H1 (cell line): ENCODE measurements around the gene CTDP1. TPM values are rescaled to one million over a fixed set of nuclear protein-coding genes. Genes with fewer than 3 reads are reported as not detected.

ENCODE experiments used
- CTCF ChIA-PET: fragments of 300-600 bp; sonication (Branson Sonifier 250); formaldehyde crosslinking; loops from one replicate; lab custom pipeline; 2021; ENCODE audit not compliant: partially characterized antibody; lab: Charles Lee
- POLR2A ChIA-PET: fragments of 300-600 bp; sonication (Branson Sonifier 250); formaldehyde crosslinking; loops from one replicate; lab custom pipeline; 2021; ENCODE audit warnings: inconsistent platforms; ENCODE audit not compliant: partially characterized antibody; lab: Charles Lee
- DNase-seq, 2 experiments: peaks; one replicate each; pipeline versions ENCODE4 v3.0.0 to v3.0.0-alpha.2; 2010 to 2022; ENCODE audit warnings: low spot score in 2 of 2, low read depth in 1 of 2, mixed read lengths in 1 of 2
- FAIRE-seq: peaks from 2 replicates; lab custom pipeline; 2011; peaks lifted over from hg19 to GRCh38; lab: Jason Lieb, UNC
- H2AFZ ChIP-seq: 2 replicates; pipeline ENCODE4 v1.8.1; 2012; ENCODE audit warnings: low read length, inconsistent platforms
- H2AK5ac ChIP-seq: 2 replicates; pipeline ENCODE4 v1.6.1; 2013; ENCODE audit warnings: low read depth, low read length
- H2BK120ac ChIP-seq: replicated peaks from 2 replicates; pipeline ENCODE3; 2013; ENCODE audit warnings: low read depth, low read length, inconsistent platforms
- H2BK12ac ChIP-seq: 2 replicates; pipeline ENCODE4 v1.6.1; 2013; ENCODE audit warnings: low read depth, low read length
- H2BK15ac ChIP-seq: 2 replicates; pipeline ENCODE4 v1.6.1; 2013; ENCODE audit warnings: low read length
- H2BK20ac ChIP-seq: 2 replicates; pipeline ENCODE4 v1.6.1; 2013; ENCODE audit warnings: low read length
- H2BK5ac ChIP-seq: 2 replicates; pipeline ENCODE4 v1.6.1; 2013; ENCODE audit warnings: low read depth, low read length
- H3K14ac ChIP-seq: 2 replicates; pipeline ENCODE4 v1.6.1; 2013; ENCODE audit warnings: inconsistent platforms; ENCODE audit not compliant: insufficient read length
- H3K18ac ChIP-seq: 2 replicates; pipeline ENCODE4 v1.6.1; 2013; ENCODE audit warnings: low read length; ENCODE audit errors: extremely low read depth
- H3K23ac ChIP-seq: 2 replicates; pipeline ENCODE4 v1.6.1; 2013; ENCODE audit warnings: inconsistent platforms; ENCODE audit not compliant: insufficient read length
- H3K23me2 ChIP-seq: 2 replicates; pipeline ENCODE4 v1.6.1; 2013; ENCODE audit warnings: low read depth, low read length
- H3K27ac ChIP-seq: 2 replicates; pipeline ENCODE4 v1.6.1; 2011; ENCODE audit warnings: low read depth, low read length, inconsistent platforms
- H3K27me3 ChIP-seq, 4 experiments: replicated peaks in 1 of 4; 1 replicate in 1 of 4; 2 replicates in 3 of 4; pipeline versions ENCODE4 v1.6.1 to v1.8.1; 2011 to 2013; ENCODE audit warnings: low read length in 3 of 4, mild to moderate bottlenecking in 3 of 4, inconsistent platforms in 2 of 4, mixed read lengths in 2 of 4, moderate library complexity in 1 of 4; ENCODE audit not compliant: control insufficient read depth in 3 of 4, insufficient read depth in 3 of 4; ENCODE audit errors: extremely low read depth in 1 of 4
- H3K36me3 ChIP-seq, 4 experiments: 2 replicates each; pipeline versions ENCODE4 v1.6.1 to v1.8.1; 2011 to 2013; ENCODE audit warnings: mild to moderate bottlenecking in 4 of 4, low read length in 3 of 4, moderate library complexity in 2 of 4, control low read depth in 1 of 4, inconsistent platforms in 1 of 4; ENCODE audit not compliant: insufficient read depth in 4 of 4, control insufficient read depth in 2 of 4
- H3K4ac ChIP-seq: replicated peaks from 2 replicates; pipeline ENCODE3; 2013; ENCODE audit warnings: low read length, low read depth, mixed read lengths, inconsistent platforms; ENCODE audit not compliant: insufficient read length
- H3K4me1 ChIP-seq, 4 experiments: replicated peaks in 1 of 4; 1 replicate in 1 of 4; 2 replicates in 3 of 4; pipeline versions ENCODE4 v1.6.1 to v1.8.1; 2011 to 2013; ENCODE audit warnings: low read length in 3 of 4, inconsistent platforms in 2 of 4, mixed read lengths in 1 of 4; ENCODE audit not compliant: insufficient read depth in 4 of 4, control insufficient read depth in 3 of 4
- H3K4me2 ChIP-seq, 2 experiments: 2 replicates each; pipeline versions ENCODE4 v1.6.1 to v1.8.1; 2011 to 2013; ENCODE audit warnings: low read depth in 2 of 2, low read length in 2 of 2, control low read depth in 1 of 2, inconsistent platforms in 1 of 2, mild to moderate bottlenecking in 1 of 2; ENCODE audit not compliant: insufficient read depth in 1 of 2
- H3K4me3 ChIP-seq, 4 experiments: fragments of 200-600, 300-600 bp in 1 of 4; sonication (generic), shearing (Covaris generic), sonication (Bioruptor Twin) in 1 of 4; 2 replicates each; pipeline versions ENCODE4 v1.5.1 to v1.8.1; 2011 to 2016; ENCODE audit warnings: low read length in 4 of 4, low read depth in 3 of 4, control low read depth in 2 of 4, inconsistent platforms in 2 of 4, mild to moderate bottlenecking in 2 of 4, mixed read lengths in 1 of 4, moderate library complexity in 1 of 4; ENCODE audit not compliant: insufficient read depth in 2 of 4; ENCODE audit errors: extremely low read depth in 1 of 4
- H3K56ac ChIP-seq: replicated peaks from 2 replicates; pipeline ENCODE3; 2013; ENCODE audit warnings: low read depth, mild to moderate bottlenecking, mixed read lengths, low read length, inconsistent platforms; ENCODE audit not compliant: insufficient read length
- H3K79me1 ChIP-seq: 2 replicates; pipeline ENCODE4 v1.6.1; 2013; ENCODE audit warnings: low read depth, low read length, control low read depth
- H3K79me2 ChIP-seq, 2 experiments: 2 replicates each; pipeline versions ENCODE4 v1.6.1 to v1.8.1; 2012 to 2013; ENCODE audit warnings: low read length in 2 of 2, mild to moderate bottlenecking in 2 of 2, inconsistent platforms in 1 of 2; ENCODE audit not compliant: insufficient read depth in 2 of 2, control insufficient read depth in 1 of 2
- H3K9ac ChIP-seq, 4 experiments: replicated peaks in 1 of 4; 1 replicate in 1 of 4; 2 replicates in 3 of 4; pipeline versions ENCODE4 v1.6.1 to v1.8.1; 2011 to 2013; ENCODE audit warnings: low read depth in 3 of 4, low read length in 3 of 4, control low read depth in 2 of 4, mild to moderate bottlenecking in 2 of 4, moderate library complexity in 2 of 4, inconsistent platforms in 1 of 4; ENCODE audit errors: extremely low read depth in 1 of 4
- H3K9me3 ChIP-seq, 2 experiments: 2 replicates each; pipeline versions ENCODE4 v1.6.1 to v1.8.1; 2012 to 2013; ENCODE audit warnings: mild to moderate bottlenecking in 2 of 2, moderate library complexity in 2 of 2, control low read depth in 1 of 2, inconsistent platforms in 1 of 2, low read depth in 1 of 2, low read length in 1 of 2, mixed read lengths in 1 of 2; ENCODE audit not compliant: insufficient read depth in 2 of 2
- H4K20me1 ChIP-seq, 2 experiments: replicated peaks in 1 of 2; 2 replicates each; pipeline versions ENCODE3 to v1.8.1; 2011 to 2013; ENCODE audit warnings: inconsistent platforms in 2 of 2, low read length in 2 of 2, mild to moderate bottlenecking in 1 of 2; ENCODE audit not compliant: insufficient read depth in 2 of 2, control insufficient read depth in 1 of 2
- H4K5ac ChIP-seq: 2 replicates; pipeline ENCODE4 v1.6.1; 2013; ENCODE audit warnings: low read length, low read depth, mixed read lengths, inconsistent platforms; ENCODE audit not compliant: insufficient read length
- H4K8ac ChIP-seq: 2 replicates; pipeline ENCODE4 v1.8.0; 2013; ENCODE audit warnings: mild to moderate bottlenecking, moderate library complexity, low read length, inconsistent platforms; ENCODE audit not compliant: insufficient read depth; ENCODE audit errors: extremely low read depth
- H4K91ac ChIP-seq: replicated peaks from 2 replicates; pipeline ENCODE3; 2013; ENCODE audit warnings: low read length, mixed read lengths, inconsistent platforms; ENCODE audit not compliant: insufficient read length
- CTBP2 ChIP-seq: IDR thresholded peaks from 2 replicates; pipeline ENCODE4 v1.7.0; 2011; ENCODE audit warnings: borderline replicate concordance, mild to moderate bottlenecking, moderate library complexity, mixed read lengths, low read length; ENCODE audit not compliant: insufficient read depth, insufficient read length
- HDAC2 ChIP-seq, 2 experiments: fragments of 300-600 bp in 1 of 2; sonication (generic) in 1 of 2; IDR thresholded peaks; 2 replicates each; pipeline ENCODE4 v1.6.1; 2011 to 2012; ENCODE audit warnings: low read depth in 2 of 2, low read length in 2 of 2, mild to moderate bottlenecking in 2 of 2, moderate library complexity in 2 of 2, borderline replicate concordance in 1 of 2, inconsistent platforms in 1 of 2
- PHF8 ChIP-seq: fragments of 200-600 bp; sonication (generic); conservative IDR thresholded peaks from 2 replicates; pipeline ENCODE4 v1.7.1; 2012; ENCODE audit warnings: low read depth, mild to moderate bottlenecking, inconsistent platforms, low read length, moderate library complexity
- RXRA ChIP-seq: IDR thresholded peaks from 2 replicates; pipeline ENCODE4 v1.6.1; 2011; ENCODE audit warnings: low read depth, mild to moderate bottlenecking, low read length, moderate library complexity; ENCODE audit not compliant: insufficient read depth
- TBP ChIP-seq: IDR thresholded peaks from 2 replicates; pipeline ENCODE4 v1.6.1; 2011; ENCODE audit warnings: low read depth, low read length, improper control_type of control experiment
- YY1 ChIP-seq: IDR thresholded peaks from 2 replicates; pipeline ENCODE4 v1.6.1; 2011; ENCODE audit warnings: low read depth, mild to moderate bottlenecking, low read length
- WGBS, 2 experiments: shearing (Covaris generic) in 1 of 2; methylation state at CpG; one replicate each; pipeline versions ENCODE4 v1.1.6 to v1.1.7; 2013 to 2015; ENCODE audit warnings: low lambda C conversion rate in 2 of 2, mixed read lengths in 2 of 2, inconsistent platforms in 1 of 2, low coverage in 1 of 2, missing lambda C conversion rate in 1 of 2; ENCODE audit not compliant: insufficient replicate concordance in 2 of 2, insufficient coverage in 1 of 2, insufficient read length in 1 of 2; ENCODE audit errors: extremely low coverage in 1 of 2, missing lambda C conversion rate in 1 of 2; 5-methylcytosine and 5-hydroxymethylcytosine counted together
- polyA plus RNA-seq, 7 experiments: library from polyadenylated mRNA; depleted of rRNA in 3 of 7; stranded (reverse) in 5 of 7; unstranded in 2 of 7; fragments of >200 nt in 5 of 7; fragments of 200-250 nt in 2 of 7; gene quantifications; 1 replicate in 5 of 7; 2 replicates in 1 of 7; 4 replicates in 1 of 7; pipeline versions ENCODE4 v1.2.1 to v1.2.3, GENCODE V29; 2011 to 2013; ENCODE audit warnings: missing spikeins in 2 of 7, mixed read lengths in 2 of 7
- total RNA-seq: library from RNA; stranded (reverse); fragmentation: NEBNext Ultra II Directional; extraction: Animal tissue kit (Norgen Biotek cat#: 25700); gene quantifications from 2 replicates; pipeline ENCODE4 v1.2.1, GENCODE V29; 2021
- TF ChIP-seq, protein P1 (sequence below), 3 experiments: IDR thresholded peaks; 1 replicate in 2 of 3; 2 replicates in 1 of 3; pipeline versions ENCODE4 v1.5.1 to v1.6.1; 2011; ENCODE audit warnings: low read length in 3 of 3, mild to moderate bottlenecking in 3 of 3, inconsistent platforms in 2 of 3, low read depth in 1 of 3, moderate library complexity in 1 of 3; ENCODE audit not compliant: insufficient read depth in 1 of 3; ENCODE audit errors: control extremely low read depth in 1 of 3
- TF ChIP-seq, protein P2 (sequence below): IDR thresholded peaks from 2 replicates; pipeline ENCODE4 v1.6.1; 2011; ENCODE audit warnings: low read length, improper control_type of control experiment

CTDP1 gene
- total and polyA plus RNA-seq, 2 of the 8 experiments (the other 6 are each of a cell fraction or from before 2014, with no cell fraction given), result 16.6 to 37.0 TPM

- no peak overlapping the region for H4K91ac ChIP-seq
- no peak overlapping the region for H3K18ac ChIP-seq
- DNase-seq, result no peak
- H3K4me2 ChIP-seq, result no peak overlapping the region
- ChIA-PET CTCF (no interaction called here), POLR2A (no interaction called here)
- no peaks in the 10 kb centered on the region for H3K9me3 ChIP-seq
- no peak overlapping the region for H2AFZ ChIP-seq
- H3K27me3 ChIP-seq, result no peaks in the 10 kb centered on the region
- H3K9ac ChIP-seq, result no peak overlapping the region
- 83% methylated on average over 3 of the region's 3 CpGs; no CpG with 5 or more reads in 1 of the 2 experiments for WGBS, 2 experiments
- H3K14ac ChIP-seq, result no peak overlapping the region
- H3K79me1 ChIP-seq, result peaks cover 23% of the 10 kb centered on the region
- no peak overlapping the region for H3K23ac ChIP-seq
- no peak overlapping the region for H3K4ac ChIP-seq
- peaks cover 0 to 39% of the 10 kb centered on the region in 2 experiments; a peak in 3 of 4 replicates for H3K79me2 ChIP-seq
- H3K56ac ChIP-seq, result no peak overlapping the region
- H3K23me2 ChIP-seq, result no peaks in the 10 kb centered on the region
- no peak overlapping the region for H4K8ac ChIP-seq
- no peak overlapping the region for H3K4me3 ChIP-seq
- no peak overlapping the region for H2BK5ac ChIP-seq
- no peak overlapping the region for H2AK5ac ChIP-seq
- H4K20me1 ChIP-seq, result peaks cover 12 to 22% of the 10 kb centered on the region in 2 experiments
- H2BK12ac ChIP-seq, result no peak overlapping the region
- H2BK120ac ChIP-seq, result no peak overlapping the region
- no peak overlapping the region for H4K5ac ChIP-seq
- TF ChIP-seq PHF8 (no peak), TBP (no peak), HDAC2 (IDR thresholded peaks at IDR 0.05; ENCODE audit: borderline replicate concordance in 1 of 2, low read depth in 2 of 2, low read length in 2 of 2) (no peak), RXRA (no peak), YY1 (no peak), CTBP2 (no peak)
- TF ChIP-seq, protein P1, sequence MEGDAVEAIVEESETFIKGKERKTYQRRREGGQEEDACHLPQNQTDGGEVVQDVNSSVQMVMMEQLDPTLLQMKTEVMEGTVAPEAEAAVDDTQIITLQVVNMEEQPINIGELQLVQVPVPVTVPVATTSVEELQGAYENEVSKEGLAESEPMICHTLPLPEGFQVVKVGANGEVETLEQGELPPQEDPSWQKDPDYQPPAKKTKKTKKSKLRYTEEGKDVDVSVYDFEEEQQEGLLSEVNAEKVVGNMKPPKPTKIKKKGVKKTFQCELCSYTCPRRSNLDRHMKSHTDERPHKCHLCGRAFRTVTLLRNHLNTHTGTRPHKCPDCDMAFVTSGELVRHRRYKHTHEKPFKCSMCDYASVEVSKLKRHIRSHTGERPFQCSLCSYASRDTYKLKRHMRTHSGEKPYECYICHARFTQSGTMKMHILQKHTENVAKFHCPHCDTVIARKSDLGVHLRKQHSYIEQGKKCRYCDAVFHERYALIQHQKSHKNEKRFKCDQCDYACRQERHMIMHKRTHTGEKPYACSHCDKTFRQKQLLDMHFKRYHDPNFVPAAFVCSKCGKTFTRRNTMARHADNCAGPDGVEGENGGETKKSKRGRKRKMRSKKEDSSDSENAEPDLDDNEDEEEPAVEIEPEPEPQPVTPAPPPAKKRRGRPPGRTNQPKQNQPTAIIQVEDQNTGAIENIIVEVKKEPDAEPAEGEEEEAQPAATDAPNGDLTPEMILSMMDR (IDR thresholded peaks at IDR 0.05; ENCODE audit: control extremely low read depth in 1 of 3, insufficient read depth in 1 of 3, low read depth in 1 of 3, low read length in 3 of 3), result no peak
- TF ChIP-seq, protein P2, sequence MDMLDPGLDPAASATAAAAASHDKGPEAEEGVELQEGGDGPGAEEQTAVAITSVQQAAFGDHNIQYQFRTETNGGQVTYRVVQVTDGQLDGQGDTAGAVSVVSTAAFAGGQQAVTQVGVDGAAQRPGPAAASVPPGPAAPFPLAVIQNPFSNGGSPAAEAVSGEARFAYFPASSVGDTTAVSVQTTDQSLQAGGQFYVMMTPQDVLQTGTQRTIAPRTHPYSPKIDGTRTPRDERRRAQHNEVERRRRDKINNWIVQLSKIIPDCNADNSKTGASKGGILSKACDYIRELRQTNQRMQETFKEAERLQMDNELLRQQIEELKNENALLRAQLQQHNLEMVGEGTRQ, result no peak
- no peaks in the 10 kb centered on the region; a peak in 2 of 7 replicates for H3K4me1 ChIP-seq
- no peak for FAIRE-seq
- no peak overlapping the region for H3K27ac ChIP-seq
- H2BK20ac ChIP-seq, result no peak overlapping the region
- H2BK15ac ChIP-seq, result no peak overlapping the region
- peaks cover 3 to 28% (median 20%) of the 10 kb centered on the region in 4 experiments; a peak in 7 of 8 replicates for H3K36me3 ChIP-seq
These were observed 15.3 kb downstream of the CTDP1 start for GRCh38 chr18:79694895-79695213.
